HL-60 (cell line): ENCODE results near the gene STAMBPL1.

Experiments
- DNase-seq, 2 experiments: peaks; one replicate each; pipeline ENCODE4 v3.0.0-alpha.2; 2010 to 2020; ENCODE audit warnings: low read depth in 1 of 2, low spot score in 1 of 2
- H3K27ac ChIP-seq: fragments of 250-450 bp; sonication (Bioruptor Pico); replicated peaks from 2 replicates; pipeline ENCODE4 v1.5.1; 2020; ENCODE audit warnings: mild to moderate bottlenecking, moderate library complexity
- H3K27me3 ChIP-seq: fragments of 250-450 bp; sonication (Bioruptor Pico); 2 replicates; pipeline ENCODE4 v1.5.1; 2021; ENCODE audit warnings: mild to moderate bottlenecking, moderate library complexity; ENCODE audit not compliant: insufficient read depth, poor library complexity, severe bottlenecking
- H3K4me3 ChIP-seq: replicated peaks from 2 replicates; pipeline ENCODE4 v1.5.1; 2011; ENCODE audit warnings: mild to moderate bottlenecking, control low read depth, low read length; ENCODE audit not compliant: insufficient read depth
- CTCF ChIP-seq: IDR thresholded peaks from one replicate; pipeline ENCODE4 v1.5.1; 2011; ENCODE audit warnings: low read length, control low read depth, inconsistent platforms; ENCODE audit not compliant: insufficient read depth
- GABPA ChIP-seq: IDR thresholded peaks from 2 replicates; pipeline ENCODE4 v1.6.1; 2012; ENCODE audit warnings: low read depth
- POLR2AphosphoS5 ChIP-seq: IDR thresholded peaks from 2 replicates; pipeline ENCODE4 v1.6.1; 2012; ENCODE audit warnings: low read depth
- REST ChIP-seq: IDR thresholded peaks from 2 replicates; pipeline ENCODE4 v1.6.1; 2012; ENCODE audit warnings: low read depth; ENCODE audit not compliant: insufficient replicate concordance
- SPI1 ChIP-seq: IDR thresholded peaks from 2 replicates; pipeline ENCODE4 v1.6.1; 2012; ENCODE audit warnings: low read depth, mild to moderate bottlenecking, borderline replicate concordance

STAMBPL1 gene

GRCh38 chr10:88958721-88959120, 78.7 kb downstream of the STAMBPL1 start:
- no peak for DNase-seq
- Histone ChIP-seq H3K27ac (no peak overlapping the region), H3K27me3 (no peaks in the 10 kb centered on the region), H3K4me3 (no peak overlapping the region)
- no peak for TF ChIP-seq POLR2AphosphoS5
- no peak for TF ChIP-seq CTCF
- TF ChIP-seq SPI1, result no peak
- no peak for TF ChIP-seq REST
- TF ChIP-seq GABPA, result no peak

- DNase-seq, result no peak
- no peak for TF ChIP-seq POLR2AphosphoS5
- no peak for TF ChIP-seq GABPA
- TF ChIP-seq SPI1, result no peak
These were observed 80.8 kb downstream of the STAMBPL1 start for GRCh38 chr10:88960802-88961201.

GRCh38 chr10:88961266-88961665, 81.2 kb downstream of the STAMBPL1 start:
- Histone ChIP-seq H3K4me3 (no peak overlapping the region), H3K27ac (no peak overlapping the region), H3K27me3 (no peaks in the 10 kb centered on the region)
- no peak for DNase-seq
- TF ChIP-seq CTCF (no peak), SPI1 (no peak), REST (no peak), POLR2AphosphoS5 (no peak), GABPA (no peak)

More at GRCh38 chr10:88960802-88961201, 80.8 kb downstream of the STAMBPL1 start:
- H3K27me3 ChIP-seq, result no peaks in the 10 kb centered on the region
- no peak overlapping the region for H3K27ac ChIP-seq
- H3K4me3 ChIP-seq, result no peak overlapping the region

GRCh38 chr10:88962336-88962735, 82.3 kb downstream of the STAMBPL1 start:
- TF ChIP-seq GABPA, result no peak
- no peak for TF ChIP-seq SPI1
- no peak for TF ChIP-seq CTCF
- TF ChIP-seq REST, result no peak
- no peak for TF ChIP-seq POLR2AphosphoS5
- H3K27me3 ChIP-seq, result no peaks in the 10 kb centered on the region
- H3K27ac ChIP-seq, result no peak overlapping the region
- H3K4me3 ChIP-seq, result no peak overlapping the region
- no peak for DNase-seq
